Activated CD4-positive, alpha-beta T cell treated with anti-CD3 and anti-CD28 coated beads for 36 hours (primary cell): ENCODE measurements around the gene OR5D18. TPM values are rescaled to one million over a fixed set of nuclear protein-coding genes. Genes with fewer than 3 reads are reported as not detected.
"Not testable (repeated sequence)": the region's sequence is repeated elsewhere in the genome, so short reads cannot be mapped to it uniquely, and the experiment has no call there.

ENCODE experiments used
- ATAC-seq: fragments of 200-7000 bp; cut with Tn5 transposase; one replicate; pipeline ENCODE4 v1.10.0; 2021; ENCODE audit warnings: mild to moderate bottlenecking, moderate library complexity
- CTCF ChIA-PET: fragments of 350-600 bp; sonication (Branson Sonifier 250); formaldehyde crosslinking; loops from one replicate; lab custom pipeline; 2021; ENCODE audit warnings: antibody characterized with exemption; lab: Charles Lee
- POLR2A ChIA-PET: fragments of 350-600 bp; sonication (Branson Sonifier 250); formaldehyde crosslinking; loops from one replicate; lab custom pipeline; 2021; ENCODE audit warnings: antibody characterized with exemption, inconsistent platforms; lab: Charles Lee
- DNase-seq: peaks from one replicate; pipeline ENCODE4 v3.0.0-alpha.2; 2020
- H3K27ac Mint-ChIP-seq: one replicate; pipeline ENCODE4 v1.8.0; 2021; ENCODE audit warnings: mixed read lengths
- H3K27me3 Mint-ChIP-seq: one replicate; pipeline ENCODE4 v1.8.0; 2021; ENCODE audit warnings: mixed read lengths
- H3K36me3 Mint-ChIP-seq: one replicate; pipeline ENCODE4 v1.8.0; 2021; ENCODE audit warnings: low read depth, mixed read lengths
- H3K4me1 Mint-ChIP-seq: one replicate; pipeline ENCODE4 v1.8.0; 2021; ENCODE audit warnings: mixed read lengths
- H3K4me3 Mint-ChIP-seq: one replicate; pipeline ENCODE4 v1.8.0; 2021; ENCODE audit warnings: mild to moderate bottlenecking, moderate library complexity, mixed read lengths
- H3K9me3 Mint-ChIP-seq: one replicate; pipeline ENCODE4 v1.8.0; 2021; ENCODE audit warnings: low read depth, mixed read lengths
- intact Hi-C, 2 experiments: fragments of 100-400 bp; cut with DNase I in 1 of 2; cut with micrococcal nuclease in 1 of 2; formaldehyde crosslinking; loops; one replicate each; pipeline versions ENCODE4 v1.14.2 to v1.15.1; 2022 to 2024; cut with DNase I, micrococcal nuclease
- total RNA-seq, 2 experiments: library from RNA; stranded (reverse); gene quantifications; one replicate each; pipeline ENCODE4 v1.2.3, GENCODE V29; 2021

Gene OR5D18
- total RNA-seq, 2 experiments from 2014 or later, result not detected

GRCh38 chr11:55854704-55855103 is 35.3 kb downstream of the OR5D18 start:
- Mint-ChIP-seq H3K4me3 (no peak overlapping the region), H3K36me3 (no peaks in the 10 kb centered on the region), H3K27me3 (no peaks in the 10 kb centered on the region), H3K9me3 (peaks cover 15% of the 10 kb centered on the region), H3K4me1 (no peaks in the 10 kb centered on the region), H3K27ac (no peak overlapping the region)
- DNase-seq, result no peak
- ChIA-PET CTCF (no interaction called here), POLR2A (no interaction called here)
- no peak for ATAC-seq
- intact Hi-C loops, result no loop called here

DNA sequence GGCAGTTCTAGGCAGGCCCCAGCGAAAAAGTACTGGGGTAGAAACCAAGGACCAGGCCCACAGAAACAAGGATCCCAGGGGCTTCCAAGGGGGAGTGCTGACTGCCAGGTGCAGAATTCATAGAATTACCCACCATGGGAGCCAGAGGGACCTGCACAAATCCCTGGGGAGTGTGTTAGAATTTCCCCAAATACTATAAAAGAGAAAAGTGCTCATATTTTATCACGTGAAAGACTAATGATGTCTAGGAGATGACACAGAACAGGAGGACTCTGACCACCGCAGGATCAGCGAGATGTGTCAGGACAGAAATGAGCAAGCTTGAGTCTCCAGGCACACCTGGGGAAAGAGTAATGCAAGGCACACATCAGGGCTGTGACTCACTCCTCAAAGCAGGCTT is 47.9 kb downstream of the OR5D18 start:
- H3K27ac Mint-ChIP-seq, H3K9me3 Mint-ChIP-seq, CTCF ChIA-PET, H3K27me3 Mint-ChIP-seq, ATAC-seq, H3K4me3 Mint-ChIP-seq, H3K36me3 Mint-ChIP-seq, POLR2A ChIA-PET, H3K4me1 Mint-ChIP-seq, DNase-seq, intact Hi-C loops: not testable (repeated sequence)

Other genes starting within 250 kb of the OR5D18 start
- not detected for gene OR4C16, start 247.5 kb upstream of the OR5D18 start, total RNA-seq
- not detected for gene OR4C11, start 212.0 kb upstream of the OR5D18 start, total RNA-seq
- not detected for gene OR4P4, start 184.5 kb upstream of the OR5D18 start, total RNA-seq
- not detected for gene OR4S2, start 171.3 kb upstream of the OR5D18 start, total RNA-seq
- gene OR4C6, start 157.4 kb upstream of the OR5D18 start, total RNA-seq, result not detected
- gene OR5D13, start 46.2 kb upstream of the OR5D18 start, total RNA-seq, result not detected
- not detected for gene OR5D14, start 24.1 kb upstream of the OR5D18 start, total RNA-seq
- gene OR5L1, start 8.3 kb upstream of the OR5D18 start, total RNA-seq, result not detected
- gene OR5L2, start 7.6 kb downstream of the OR5D18 start, total RNA-seq, result not detected
- gene OR5D16, start 19.1 kb downstream of the OR5D18 start, total RNA-seq, result not detected
- gene TRIM51, start 63.7 kb downstream of the OR5D18 start, total RNA-seq, result not detected
- gene OR5W2, start 95.0 kb downstream of the OR5D18 start, total RNA-seq, result not detected
- gene OR5I1, start 116.8 kb downstream of the OR5D18 start, total RNA-seq, result not detected
- not detected for gene OR10AG1, start 150.3 kb downstream of the OR5D18 start, total RNA-seq
- not detected for gene OR5F1, start 175.0 kb downstream of the OR5D18 start, total RNA-seq
- not detected for gene OR5AS1, start 208.0 kb downstream of the OR5D18 start, total RNA-seq